H1 (cell line): ENCODE results near the gene PLK4. TPM values are rescaled to one million over a fixed set of nuclear protein-coding genes. Genes with fewer than 3 reads are reported as not detected.

Experiments
- CHD7 ChIP-seq: fragments of 300-600 bp; sonication (generic); IDR thresholded peaks from 2 replicates; pipeline ENCODE4 v1.7.1; 2012; ENCODE audit warnings: low read length, moderate library complexity, mild to moderate bottlenecking, inconsistent platforms; ENCODE audit not compliant: insufficient replicate concordance
- POLR2A ChIP-seq, 2 experiments: IDR thresholded peaks; 1 replicate in 1 of 2; 2 replicates in 1 of 2; pipeline ENCODE4 v1.6.1; 2011; ENCODE audit warnings: low read depth in 2 of 2, low read length in 2 of 2, mild to moderate bottlenecking in 2 of 2; ENCODE audit errors: control extremely low read depth in 1 of 2
- RBBP5 ChIP-seq: IDR thresholded peaks from 2 replicates; pipeline ENCODE4 v1.7.1; 2012; ENCODE audit warnings: low read depth, mild to moderate bottlenecking, inconsistent platforms, low read length, moderate library complexity, borderline replicate concordance
- TAF1 ChIP-seq: IDR thresholded peaks from 2 replicates; pipeline ENCODE4 v1.6.1; 2011; ENCODE audit warnings: mild to moderate bottlenecking, low read depth, low read length
- ZNF274 ChIP-seq: IDR thresholded peaks from 2 replicates; pipeline ENCODE4 v1.7.0; 2012; ENCODE audit warnings: low read length, borderline replicate concordance; ENCODE audit errors: extremely low read depth
- polyA plus RNA-seq, 7 experiments: library from polyadenylated mRNA; depleted of rRNA in 3 of 7; stranded (reverse) in 5 of 7; unstranded in 2 of 7; fragments of >200 nt in 5 of 7; fragments of 200-250 nt in 2 of 7; gene quantifications; 1 replicate in 5 of 7; 2 replicates in 1 of 7; 4 replicates in 1 of 7; pipeline versions ENCODE4 v1.2.1 to v1.2.3, GENCODE V29; 2011 to 2013; ENCODE audit warnings: missing spikeins in 2 of 7, mixed read lengths in 2 of 7
- total RNA-seq: library from RNA; stranded (reverse); fragmentation: NEBNext Ultra II Directional; extraction: Animal tissue kit (Norgen Biotek cat#: 25700); gene quantifications from 2 replicates; pipeline ENCODE4 v1.2.1, GENCODE V29; 2021

The PLK4 gene
- total and polyA plus RNA-seq, 2 of the 8 experiments (the other 6 are each of a cell fraction or from before 2014, with no cell fraction given): 23.3 to 35.2 TPM

DNA sequence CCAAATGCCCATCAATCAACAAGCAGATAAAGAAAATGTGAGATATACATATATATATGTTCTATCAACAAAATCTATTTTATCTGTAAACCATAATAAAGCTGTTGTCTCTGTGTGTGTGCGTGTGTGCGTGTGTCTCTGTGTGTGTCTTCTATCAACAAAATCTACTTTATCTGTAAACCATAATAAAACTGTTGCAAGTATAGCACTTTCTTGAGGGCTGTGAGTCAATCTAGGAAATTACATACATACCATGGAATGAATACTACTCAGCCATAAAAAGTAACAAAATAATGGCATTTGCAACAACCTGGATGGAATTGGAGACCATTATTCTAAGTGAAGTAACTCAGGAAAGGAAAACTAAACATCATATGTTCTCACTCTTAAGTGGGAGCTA lies 12.5 kb upstream of the PLK4 start (continued):
- TF ChIP-seq CHD7 (no peak), ZNF274 (no peak), POLR2A (IDR thresholded peaks at IDR 0.05; ENCODE audit: control extremely low read depth in 1 of 2, low read depth in 2 of 2, low read length in 2 of 2) (no peak), RBBP5 (no peak), TAF1 (no peak)
